Activated naive CD4-positive, alpha-beta T cell treated with anti-CD3 and anti-CD28 coated beads, Interleukin-2, amount 10 ng/mL, durations not matched to agents 7 days and 5 days (primary cell): ENCODE results near the gene HES6.
A peak's percentile ranks its signal among the peaks of the same experiment; 100 is the strongest.

Source experiments
- CTCF ChIA-PET: fragments of 350-600 bp; sonication (Branson Sonifier 250); formaldehyde crosslinking; loops from one replicate; lab custom pipeline; 2021; ENCODE audit warnings: antibody characterized with exemption; lab: Charles Lee
- DNase-seq: peaks from one replicate; pipeline ENCODE4 v3.0.0-alpha.2; 2020
- H3K27ac Mint-ChIP-seq: one replicate; pipeline ENCODE4 v1.8.0; 2021; ENCODE audit warnings: mild to moderate bottlenecking, moderate library complexity, mixed read lengths
- H3K27me3 Mint-ChIP-seq: one replicate; pipeline ENCODE4 v1.8.0; 2021; ENCODE audit warnings: mild to moderate bottlenecking, mixed read lengths
- H3K36me3 Mint-ChIP-seq: one replicate; pipeline ENCODE4 v1.8.0; 2021; ENCODE audit warnings: mixed read lengths
- H3K4me1 Mint-ChIP-seq: one replicate; pipeline ENCODE4 v1.8.0; 2021; ENCODE audit warnings: mixed read lengths
- H3K4me3 Mint-ChIP-seq: one replicate; pipeline ENCODE4 v1.8.0; 2021; ENCODE audit warnings: mild to moderate bottlenecking, moderate library complexity, mixed read lengths
- H3K9me3 Mint-ChIP-seq: one replicate; pipeline ENCODE4 v1.8.0; 2021; ENCODE audit warnings: mixed read lengths

Gene HES6

DNA sequence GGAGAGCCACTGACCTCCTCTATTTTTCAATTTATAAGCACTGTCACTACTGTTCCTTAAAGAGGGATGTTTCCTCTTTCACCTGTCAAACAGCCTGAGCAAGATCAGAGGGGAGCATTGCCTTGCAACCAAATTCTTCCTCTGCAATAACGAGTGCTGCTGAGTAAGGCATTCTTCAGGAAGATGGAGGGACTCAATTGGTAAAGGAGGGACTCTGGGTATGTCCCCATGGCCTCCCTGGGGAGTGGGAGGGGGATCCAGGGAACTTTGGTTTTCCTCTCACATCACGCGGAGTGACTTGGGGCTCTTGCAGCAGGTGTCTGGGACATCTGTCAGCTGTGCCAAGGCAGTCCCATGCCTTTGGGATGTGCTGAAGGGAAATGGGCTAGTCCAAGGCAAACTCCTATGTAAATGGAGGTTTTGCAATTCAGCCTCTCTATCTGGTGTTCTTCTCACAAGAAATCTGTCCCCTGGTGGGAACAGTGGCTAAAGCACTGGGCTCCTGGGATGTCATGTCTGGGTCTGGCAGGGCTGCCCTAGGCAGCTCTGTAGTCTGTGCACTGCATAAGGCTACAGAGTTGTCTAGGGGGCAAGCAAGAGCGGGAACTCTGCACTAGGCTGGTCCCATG is 14.4 kb upstream of the HES6 start:
- Mint-ChIP-seq H3K36me3 (peaks cover 15% of the 10 kb centered on the region), H3K27me3 (no peaks in the 10 kb centered on the region), H3K4me3 (no peak overlapping the region), H3K9me3 (no peaks in the 10 kb centered on the region), H3K4me1 (peaks cover 9% of the 10 kb centered on the region), H3K27ac (no peak overlapping the region)
- DNase-seq, result no peak
- CTCF ChIA-PET, result interaction anchor here (2.0 to 3.0 kb wide), 2 partner anchors 10 to 286 kb away, joined by 8 to 10 read pairs; no protein-coding TSS in a partner anchor

DNA sequence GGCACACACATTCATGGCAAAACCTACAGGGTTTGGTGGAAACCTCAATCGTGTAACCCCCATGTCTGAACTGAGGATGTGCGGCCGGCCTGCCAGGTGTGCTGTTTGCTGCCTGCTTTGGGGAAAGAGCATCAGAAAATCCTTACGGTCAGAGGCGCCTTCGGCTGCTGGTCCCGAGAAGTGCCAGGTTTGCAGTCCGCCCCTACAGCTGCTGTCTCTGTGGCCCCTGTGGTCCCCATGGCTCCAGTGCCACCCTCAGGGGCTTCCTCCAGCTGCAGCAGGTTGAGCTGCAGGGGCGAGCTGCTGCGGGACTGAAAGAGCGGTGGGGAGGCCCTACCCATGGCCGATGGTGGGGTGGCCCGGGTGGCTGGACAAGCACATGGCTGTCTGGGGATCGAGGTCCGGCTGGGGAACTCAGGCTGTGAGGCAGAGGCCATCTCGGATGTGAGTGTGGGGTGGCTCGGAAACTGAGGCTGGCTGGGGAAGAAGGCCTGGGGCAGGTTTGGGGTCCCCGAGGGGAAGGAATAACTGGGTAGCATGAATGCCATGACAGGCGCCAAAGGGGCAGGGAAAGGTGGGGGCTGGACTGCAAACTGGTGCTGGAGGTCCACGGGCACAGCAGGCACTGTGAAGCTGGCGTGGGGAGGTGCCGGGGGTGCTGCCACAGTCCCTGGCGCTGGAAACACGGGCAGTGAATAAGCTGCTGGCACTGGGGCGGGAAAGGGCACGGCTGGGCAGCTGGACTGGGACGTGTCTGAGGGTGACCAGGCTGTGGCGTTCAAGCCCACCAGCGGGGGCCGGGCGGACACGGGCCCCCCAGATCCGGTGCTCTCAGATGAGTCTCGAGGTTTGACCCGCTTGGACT is 13.2 kb upstream of the HES6 start:
- peaks cover 3% of the 10 kb centered on the region for H3K4me1 Mint-ChIP-seq
- no peaks in the 10 kb centered on the region for H3K27me3 Mint-ChIP-seq
- no peak for DNase-seq
- peak overlapping the region; percentile 24 for H3K27ac Mint-ChIP-seq
- peaks cover 13% of the 10 kb centered on the region for H3K36me3 Mint-ChIP-seq
- H3K9me3 Mint-ChIP-seq, result no peaks in the 10 kb centered on the region
- CTCF ChIA-PET, result interaction anchor here (3.0 kb wide), 1 partner anchor 11 kb away, joined by 10 read pairs; no protein-coding TSS in a partner anchor
- no peak overlapping the region for H3K4me3 Mint-ChIP-seq

DNA sequence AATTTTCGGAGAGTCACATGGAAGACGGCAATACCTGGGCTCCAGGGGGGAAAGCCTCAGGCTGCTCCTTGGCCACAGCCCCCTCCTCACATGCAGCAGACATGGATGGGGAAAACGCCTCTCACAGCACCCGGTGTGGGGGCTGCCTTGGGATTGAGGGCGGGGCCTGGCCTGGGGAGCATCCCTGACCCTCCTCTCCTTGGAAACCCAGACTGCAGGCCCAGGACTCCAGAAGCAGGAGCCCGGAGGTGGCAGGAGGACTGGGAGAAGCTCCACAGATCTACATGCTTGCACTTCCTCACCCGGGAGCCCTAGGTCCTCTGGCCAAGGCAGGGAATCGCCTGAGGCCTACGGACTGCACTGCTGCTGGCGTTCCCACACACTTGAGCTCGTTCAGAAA is 12.1 kb upstream of the HES6 start:
- Mint-ChIP-seq H3K27me3 (no peaks in the 10 kb centered on the region), H3K27ac (no peak overlapping the region), H3K4me3 (no peak overlapping the region), H3K36me3 (peaks cover 13% of the 10 kb centered on the region), H3K4me1 (peaks cover 3% of the 10 kb centered on the region), H3K9me3 (no peaks in the 10 kb centered on the region)
- DNase-seq, result no peak
- CTCF ChIA-PET, result no interaction called here

DNA sequence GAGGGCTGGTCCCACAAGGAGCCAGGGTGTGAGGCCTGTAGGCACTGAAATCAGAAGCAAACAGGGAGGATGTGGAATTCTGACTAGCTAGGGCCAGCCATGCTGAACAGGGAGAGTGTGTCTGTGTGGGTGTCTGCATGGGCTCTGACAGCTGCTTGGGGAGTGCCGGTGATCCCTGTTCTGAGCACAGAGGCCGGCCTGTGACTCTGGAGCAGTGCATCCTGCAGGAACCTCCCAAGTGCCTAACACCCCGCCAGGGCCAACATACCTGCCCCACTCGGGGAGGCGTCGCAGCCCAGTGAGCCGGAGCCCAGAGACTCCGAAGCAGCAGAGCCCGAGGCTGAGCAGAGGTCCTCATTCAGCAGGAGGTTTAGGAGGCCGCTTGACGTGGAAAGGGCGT is 11.5 kb upstream of the HES6 start:
- Mint-ChIP-seq H3K4me1 (no peaks in the 10 kb centered on the region), H3K9me3 (no peaks in the 10 kb centered on the region), H3K36me3 (peaks cover 13% of the 10 kb centered on the region), H3K4me3 (no peak overlapping the region), H3K27ac (no peak overlapping the region), H3K27me3 (no peaks in the 10 kb centered on the region)
- DNase-seq, result no peak
- CTCF ChIA-PET, result no interaction called here

DNA sequence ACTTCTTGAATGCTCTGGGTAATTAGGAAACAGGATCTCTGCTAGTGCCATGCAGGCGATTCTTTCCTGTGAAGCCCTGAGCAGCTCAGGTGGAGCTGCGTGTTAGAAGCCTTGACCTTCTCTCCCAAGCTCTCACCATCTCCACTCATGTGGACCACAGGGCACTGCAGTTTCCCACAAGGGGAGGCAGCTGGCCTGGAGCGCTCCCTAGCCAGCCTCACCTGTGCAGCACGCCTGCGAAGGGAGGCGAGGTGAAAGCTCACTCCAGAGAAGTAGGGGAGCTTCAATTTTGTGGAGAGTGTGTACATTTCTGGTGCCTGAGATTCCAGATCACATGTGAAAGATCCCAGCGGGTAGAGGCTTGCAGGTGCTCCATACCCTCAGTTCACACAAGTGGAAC is 11.1 kb upstream of the HES6 start:
- no peaks in the 10 kb centered on the region for H3K4me1 Mint-ChIP-seq
- CTCF ChIA-PET, result interaction anchor here (0.6 to 2.1 kb wide), 2 partner anchors 8 to 285 kb away, joined by 3 to 5 read pairs; no protein-coding TSS in a partner anchor
- no peak overlapping the region for H3K4me3 Mint-ChIP-seq
- no peaks in the 10 kb centered on the region for H3K9me3 Mint-ChIP-seq
- H3K36me3 Mint-ChIP-seq, result peaks cover 13% of the 10 kb centered on the region
- no peaks in the 10 kb centered on the region for H3K27me3 Mint-ChIP-seq
- DNase-seq, result no peak
- no peak overlapping the region for H3K27ac Mint-ChIP-seq

DNA sequence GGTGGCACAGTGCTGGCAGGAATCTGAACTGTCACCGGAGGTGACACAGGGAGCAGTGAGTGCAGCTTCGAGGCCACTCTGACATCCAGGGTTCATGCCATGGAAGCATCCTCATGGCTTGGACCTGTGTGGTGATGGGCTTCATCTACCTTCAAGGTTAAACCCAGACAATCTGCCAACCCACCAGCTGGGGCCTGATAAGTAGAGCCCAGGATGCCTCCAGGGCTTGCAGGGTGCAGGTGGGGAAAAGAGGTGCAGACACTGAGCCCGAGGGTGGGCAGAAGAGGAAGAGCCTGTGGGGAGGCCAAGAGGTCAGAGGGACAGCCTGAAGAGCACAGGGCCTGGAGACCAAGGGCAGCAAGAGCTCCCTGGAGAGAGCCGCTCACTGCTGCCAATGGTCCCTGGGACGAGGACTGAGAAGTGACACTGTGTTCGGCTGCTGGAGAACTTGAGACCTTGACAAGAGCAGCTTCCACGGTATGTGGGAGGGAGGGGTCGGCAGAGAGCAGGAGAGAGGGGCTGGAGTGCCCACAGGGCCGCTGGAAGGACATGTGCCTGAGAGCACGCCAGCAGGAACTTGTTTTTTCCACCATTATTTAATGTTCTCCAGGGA is 8.1 kb upstream of the HES6 start:
- Mint-ChIP-seq H3K9me3 (no peaks in the 10 kb centered on the region), H3K4me3 (no peak overlapping the region), H3K27me3 (no peaks in the 10 kb centered on the region), H3K27ac (no peak overlapping the region), H3K36me3 (peaks cover 11% of the 10 kb centered on the region), H3K4me1 (no peaks in the 10 kb centered on the region)
- CTCF ChIA-PET, result interaction anchor here (1.0 kb wide), 1 partner anchor 9 kb away, joined by 3 read pairs; no protein-coding TSS in a partner anchor
- DNase-seq, result no peak

DNA sequence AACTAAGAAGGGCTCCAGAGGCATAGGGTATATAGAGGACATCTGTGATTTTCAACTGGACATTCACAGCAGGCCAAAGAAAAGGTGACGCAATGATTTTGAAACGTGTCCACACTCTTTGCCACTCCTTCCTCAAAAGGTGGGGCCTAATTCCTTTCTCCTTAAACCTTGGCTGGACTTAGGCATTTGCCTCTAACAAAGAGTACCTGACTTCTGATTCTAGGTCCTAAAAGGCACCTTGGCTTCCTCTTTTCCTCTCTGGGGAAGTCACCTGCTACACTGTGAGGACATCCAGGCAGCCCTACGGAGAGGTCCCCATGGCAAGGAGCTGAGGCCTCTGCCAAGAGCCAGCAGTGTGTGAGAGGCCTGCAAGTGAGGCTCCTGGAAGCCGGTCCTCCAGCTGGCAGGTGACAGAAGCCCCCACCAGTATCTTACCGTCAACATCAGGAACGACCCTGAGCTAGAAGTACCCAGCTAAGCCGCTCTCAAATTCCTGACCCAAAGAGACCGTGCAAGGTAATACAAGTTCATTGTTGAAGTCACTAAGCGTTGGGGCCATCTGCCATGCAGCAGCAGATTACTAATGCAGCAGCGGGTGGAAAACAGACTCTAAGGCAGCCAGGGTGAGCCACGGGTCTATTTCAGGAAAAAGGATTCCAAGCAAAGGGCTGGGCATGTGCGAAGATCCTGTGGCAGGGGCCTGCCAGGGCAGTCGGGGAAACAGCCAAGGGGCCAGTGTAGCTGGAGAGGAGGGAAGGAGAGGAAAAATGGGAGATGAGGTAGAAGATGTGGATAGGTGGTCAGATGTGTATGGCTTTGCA is 7.4 kb upstream of the HES6 start:
- H3K4me3 Mint-ChIP-seq, result no peak overlapping the region
- no peak overlapping the region for H3K27ac Mint-ChIP-seq
- H3K27me3 Mint-ChIP-seq, result peaks cover 4% of the 10 kb centered on the region
- H3K9me3 Mint-ChIP-seq, result no peaks in the 10 kb centered on the region
- CTCF ChIA-PET, result interaction anchor here (1.0 kb wide), 1 partner anchor 10 kb away, joined by 3 read pairs; no protein-coding TSS in a partner anchor
- peaks cover 10% of the 10 kb centered on the region for H3K36me3 Mint-ChIP-seq
- H3K4me1 Mint-ChIP-seq, result no peaks in the 10 kb centered on the region
- no peak for DNase-seq

DNA sequence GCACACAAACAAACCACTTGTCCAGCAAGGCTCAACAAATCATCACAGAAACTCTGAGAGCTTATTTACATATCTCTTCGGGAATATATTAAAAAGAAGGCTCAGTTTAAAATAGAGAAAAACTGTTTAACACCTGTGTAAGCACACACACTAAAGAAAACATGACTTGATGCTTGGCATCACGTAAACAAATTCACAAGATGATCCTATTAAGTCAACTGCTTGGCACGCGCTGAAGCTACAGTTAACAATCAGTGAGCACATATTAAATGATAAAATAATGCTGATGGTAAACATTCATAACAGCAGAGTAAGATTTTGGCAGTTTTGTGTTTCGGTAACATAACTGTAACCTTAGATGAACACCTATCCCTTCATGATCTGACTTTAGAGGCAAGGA is 4.3 kb upstream of the HES6 start:
- Mint-ChIP-seq H3K4me1 (peaks cover 3% of the 10 kb centered on the region), H3K36me3 (peaks cover 10% of the 10 kb centered on the region), H3K27ac (no peak overlapping the region), H3K9me3 (no peaks in the 10 kb centered on the region), H3K27me3 (peaks cover 28% of the 10 kb centered on the region), H3K4me3 (no peak overlapping the region)
- CTCF ChIA-PET, result interaction anchor here (0.7 to 1.2 kb wide), 2 partner anchors 13 to 20 kb away, joined by 3 to 4 read pairs; no protein-coding TSS in a partner anchor
- DNase-seq, result no peak

DNA sequence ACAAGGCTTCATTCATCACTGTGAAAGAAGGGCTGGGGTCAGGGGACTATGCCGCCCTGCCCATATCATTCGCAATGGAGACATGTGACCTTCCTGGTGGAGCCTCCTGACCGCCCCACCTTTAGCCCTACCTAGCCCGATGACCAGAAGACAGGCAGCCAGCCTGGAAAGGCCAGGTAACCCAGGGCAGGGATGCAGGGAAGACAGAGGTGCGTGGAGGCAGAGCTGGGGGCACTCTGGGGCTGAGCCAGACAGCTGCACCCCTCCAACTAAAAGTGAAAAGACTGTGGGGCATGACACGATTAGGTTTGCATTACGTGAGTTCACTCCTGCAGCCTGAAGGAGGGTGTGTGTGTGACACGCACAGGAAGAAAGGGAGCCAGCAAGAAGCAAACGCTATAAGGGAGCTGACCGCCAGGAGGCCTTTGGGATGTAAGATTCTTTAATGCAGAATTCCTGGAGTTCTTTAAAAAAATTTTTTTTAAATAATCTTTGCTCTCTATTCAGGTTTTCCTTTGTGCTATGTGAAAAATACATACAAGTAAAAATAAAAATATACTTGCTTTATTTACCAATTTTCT is 3.7 kb upstream of the HES6 start:
- peaks cover 3% of the 10 kb centered on the region for H3K4me1 Mint-ChIP-seq
- no peaks in the 10 kb centered on the region for H3K9me3 Mint-ChIP-seq
- H3K27ac Mint-ChIP-seq, result no peak overlapping the region
- no peak for DNase-seq
- peaks cover 10% of the 10 kb centered on the region for H3K36me3 Mint-ChIP-seq
- CTCF ChIA-PET, result interaction anchor here (0.7 to 1.2 kb wide), 2 partner anchors 14 to 20 kb away, joined by 3 to 4 read pairs; no protein-coding TSS in a partner anchor
- no peak overlapping the region for H3K4me3 Mint-ChIP-seq
- peaks cover 33% of the 10 kb centered on the region for H3K27me3 Mint-ChIP-seq

DNA sequence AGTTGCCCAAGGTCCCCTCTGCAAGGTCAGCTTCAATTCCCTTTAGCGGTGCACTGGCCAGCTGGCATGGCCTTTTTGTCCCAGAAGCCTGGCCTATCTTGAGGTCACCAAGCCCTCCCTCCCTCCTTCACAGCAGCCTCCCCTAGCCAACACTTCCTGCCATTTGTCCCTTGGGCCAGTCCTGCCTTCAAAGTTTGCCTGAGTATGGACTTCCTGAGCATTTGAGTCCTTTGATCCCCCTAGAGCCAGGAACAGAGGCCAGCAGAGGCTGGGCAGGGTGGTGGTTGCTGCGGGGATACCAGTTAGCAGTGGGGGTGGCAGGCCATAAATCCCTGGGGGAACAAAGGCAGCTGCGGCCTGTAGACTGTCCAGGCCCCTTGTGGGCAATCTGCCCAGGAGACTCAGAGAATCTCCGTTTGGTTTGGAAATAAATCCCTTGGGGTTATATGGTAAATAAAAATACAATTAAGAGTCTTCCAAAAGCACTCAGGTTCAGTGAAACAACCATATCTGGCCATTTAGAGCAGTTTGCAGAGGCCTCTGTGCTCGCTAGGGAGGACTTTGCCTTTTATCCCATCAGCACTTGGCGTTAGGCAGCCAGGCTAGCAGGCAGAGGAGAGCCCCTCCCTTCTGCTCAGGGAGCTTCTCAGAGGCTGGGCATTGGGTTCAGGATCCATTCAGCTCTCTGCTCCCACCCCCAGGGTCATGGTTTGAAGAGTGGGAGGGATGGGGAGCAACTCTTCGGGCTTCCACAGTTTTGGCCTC is 3.1 kb upstream of the HES6 start:
- Mint-ChIP-seq H3K4me1 (peaks cover 4% of the 10 kb centered on the region), H3K27me3 (peaks cover 40% of the 10 kb centered on the region), H3K36me3 (peaks cover 9% of the 10 kb centered on the region), H3K4me3 (no peak overlapping the region), H3K27ac (no peak overlapping the region), H3K9me3 (no peaks in the 10 kb centered on the region)
- DNase-seq, result no peak
- CTCF ChIA-PET, result interaction anchor here (1.2 kb wide), 1 partner anchor 21 kb away, joined by 3 read pairs; no protein-coding TSS in a partner anchor

DNA sequence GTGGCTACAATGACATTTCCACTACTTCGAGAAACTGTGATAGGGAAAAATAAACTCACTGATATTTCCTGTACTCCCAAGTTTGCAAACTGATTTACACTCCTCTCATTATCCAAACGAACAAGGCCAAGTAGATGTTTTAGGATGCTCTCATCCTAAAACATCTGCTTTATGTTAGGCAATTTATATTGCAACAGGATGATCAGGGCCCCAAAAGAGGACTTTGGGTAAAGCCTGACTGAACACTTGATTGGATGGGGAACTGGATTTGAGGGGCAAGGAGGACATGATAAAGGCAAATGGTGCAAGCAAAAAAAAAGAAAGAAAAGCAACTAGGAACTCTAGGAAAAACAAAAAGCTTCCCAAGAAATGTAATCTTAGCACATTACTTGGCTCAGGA is 2.1 kb upstream of the HES6 start:
- peaks cover 8% of the 10 kb centered on the region for H3K36me3 Mint-ChIP-seq
- H3K9me3 Mint-ChIP-seq, result no peaks in the 10 kb centered on the region
- no peak overlapping the region for H3K4me3 Mint-ChIP-seq
- no peak for DNase-seq
- H3K27me3 Mint-ChIP-seq, result peaks cover 50% of the 10 kb centered on the region
- H3K4me1 Mint-ChIP-seq, result peaks cover 4% of the 10 kb centered on the region
- no peak overlapping the region for H3K27ac Mint-ChIP-seq
- CTCF ChIA-PET, result no interaction called here

DNA sequence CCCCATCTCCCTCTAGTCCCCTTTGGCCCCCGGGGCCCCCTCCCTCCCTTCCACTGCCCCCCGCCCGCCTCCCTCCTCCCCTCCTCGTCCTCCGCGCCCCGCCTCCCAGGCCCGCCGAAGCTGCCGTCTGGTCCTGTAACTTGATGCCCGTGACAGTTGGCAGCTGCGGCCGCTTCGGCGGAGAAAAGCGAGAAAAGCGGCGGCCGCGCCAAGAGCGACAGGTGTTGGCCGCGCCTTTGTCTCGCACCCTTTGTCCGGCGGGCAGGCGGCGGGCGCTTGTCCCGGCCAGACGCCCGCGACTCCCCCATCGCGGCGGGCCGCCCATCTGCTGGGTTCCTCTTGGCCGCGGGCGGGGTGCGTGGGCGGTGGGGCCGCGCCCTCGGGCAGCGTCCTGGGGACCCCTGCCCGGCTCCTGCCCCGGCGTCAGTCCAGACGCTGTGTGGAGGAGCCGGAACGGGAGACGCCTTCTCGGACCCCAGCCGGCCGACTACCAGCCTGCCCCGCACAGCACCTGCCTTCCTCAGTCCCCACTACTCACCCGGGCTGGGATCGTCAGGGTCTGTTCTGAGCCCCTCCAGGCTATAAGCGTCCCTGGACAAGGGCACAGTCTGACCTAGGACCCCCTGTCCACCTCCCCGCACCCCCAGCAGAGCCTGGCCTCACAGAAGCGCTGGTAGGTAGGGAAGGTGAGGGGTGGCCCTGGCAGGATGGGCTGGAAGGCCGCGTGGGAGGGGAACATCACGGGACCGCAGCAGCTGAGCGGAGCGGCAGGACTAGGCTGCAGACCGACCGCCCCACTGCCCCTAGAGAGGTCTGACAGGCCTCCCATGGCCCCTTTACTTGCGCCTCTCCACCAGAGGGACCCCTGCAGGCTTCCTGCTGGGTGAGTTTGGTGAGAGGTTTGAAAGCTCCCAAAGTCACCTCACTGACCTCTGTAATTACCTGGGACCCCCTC is 1.2 kb upstream of the HES6 start:
- peak overlapping the region; percentile 44 for H3K4me3 Mint-ChIP-seq

More for the DNA sequence above, 1.2 kb upstream of the HES6 start:
- Mint-ChIP-seq H3K36me3 (peaks cover 8% of the 10 kb centered on the region), H3K4me1 (peaks cover 4% of the 10 kb centered on the region), H3K27ac (peak overlapping the region; percentile 19), H3K27me3 (peaks cover 59% of the 10 kb centered on the region), H3K9me3 (no peaks in the 10 kb centered on the region)
- no peak for DNase-seq
- CTCF ChIA-PET, result no interaction called here
